SU-DHL-6 (cell line): Measurements from ENCODE around the gene RAB38.

Experiments used
- CTCF ChIP-seq: fragments of 200-600 bp; sonication (generic); IDR thresholded peaks from one replicate; pipeline ENCODE4 v1.5.1; 2017; ENCODE audit warnings: antibody characterized with exemption, mild to moderate bottlenecking, low read length, moderate library complexity; ENCODE audit not compliant: insufficient read depth, poor library complexity, severe bottlenecking
- EZH2phosphoT487 ChIP-seq: fragments of 200-600 bp; sonication (generic), shearing (Covaris generic); conservative IDR thresholded peaks from 2 replicates; pipeline ENCODE4 v1.6.1; 2018; ENCODE audit warnings: mild to moderate bottlenecking, antibody characterized with exemption, low read length, moderate library complexity, mixed read lengths

- TF ChIP-seq CTCF (no peak), EZH2phosphoT487 (no peak)
Observed at GRCh38 chr11:88174709-88175568, at the start of gene RAB38.
